ENCODE data around the gene WSCD1. TPM values are rescaled to one million over a fixed set of nuclear protein-coding genes. Genes with fewer than 3 reads are reported as not detected.

Gene WSCD1
- total RNA-seq, 6 experiments from 2014 or later: 1.3 to 4.6 (median 1.6) TPM

- no peak for ATAC-seq
- Histone ChIP-seq H3K4me1 (no peaks in the 10 kb centered on the region), H3K27me3 (no peaks in the 10 kb centered on the region), H3K36me3 (no peaks in the 10 kb centered on the region), H3K27ac (no peak overlapping the region), H3K9me3 (no peaks in the 10 kb centered on the region), H3K4me3 (no peak overlapping the region)
- TF ChIP-seq POLR2A (IDR thresholded peaks at IDR 0.05): no peak
- TF ChIP-seq, protein P1, sequence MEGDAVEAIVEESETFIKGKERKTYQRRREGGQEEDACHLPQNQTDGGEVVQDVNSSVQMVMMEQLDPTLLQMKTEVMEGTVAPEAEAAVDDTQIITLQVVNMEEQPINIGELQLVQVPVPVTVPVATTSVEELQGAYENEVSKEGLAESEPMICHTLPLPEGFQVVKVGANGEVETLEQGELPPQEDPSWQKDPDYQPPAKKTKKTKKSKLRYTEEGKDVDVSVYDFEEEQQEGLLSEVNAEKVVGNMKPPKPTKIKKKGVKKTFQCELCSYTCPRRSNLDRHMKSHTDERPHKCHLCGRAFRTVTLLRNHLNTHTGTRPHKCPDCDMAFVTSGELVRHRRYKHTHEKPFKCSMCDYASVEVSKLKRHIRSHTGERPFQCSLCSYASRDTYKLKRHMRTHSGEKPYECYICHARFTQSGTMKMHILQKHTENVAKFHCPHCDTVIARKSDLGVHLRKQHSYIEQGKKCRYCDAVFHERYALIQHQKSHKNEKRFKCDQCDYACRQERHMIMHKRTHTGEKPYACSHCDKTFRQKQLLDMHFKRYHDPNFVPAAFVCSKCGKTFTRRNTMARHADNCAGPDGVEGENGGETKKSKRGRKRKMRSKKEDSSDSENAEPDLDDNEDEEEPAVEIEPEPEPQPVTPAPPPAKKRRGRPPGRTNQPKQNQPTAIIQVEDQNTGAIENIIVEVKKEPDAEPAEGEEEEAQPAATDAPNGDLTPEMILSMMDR (IDR thresholded peaks at IDR 0.05): no peak
- intact Hi-C loops (cut with DNase I): loop anchor here (5.0 to 10.0 kb wide), 2 partner anchors 63 to 164 kb away; no protein-coding TSS in a partner anchor
- no peak for DNase-seq
- WGBS (ENCODE audit: insufficient coverage, low coverage, low lambda C conversion rate, missing lambda C conversion rate): 54% methylated on average over 6 of the region's 6 CpGs
Observed at GRCh38 chr17:6168296-6168695, 98.1 kb downstream of the WSCD1 start.

- Histone ChIP-seq H3K27me3 (no peaks in the 10 kb centered on the region), H3K36me3 (no peaks in the 10 kb centered on the region), H3K4me1 (no peaks in the 10 kb centered on the region), H3K9me3 (no peaks in the 10 kb centered on the region), H3K4me3 (no peak overlapping the region), H3K27ac (no peak overlapping the region)
- intact Hi-C loops (cut with DNase I): no loop called here
- ATAC-seq (no peak), DNase-seq (no peak)
- 52% methylated on average over 2 of the region's 4 CpGs for WGBS (ENCODE audit: insufficient coverage, low coverage, low lambda C conversion rate, missing lambda C conversion rate)
- TF ChIP-seq, protein P1 (IDR thresholded peaks at IDR 0.05): no peak
- TF ChIP-seq POLR2A (IDR thresholded peaks at IDR 0.05): no peak
Observed at GRCh38 chr17:6170349-6170748, 100.2 kb downstream of the WSCD1 start.

GRCh38 chr17:6172642-6173330 lies 102.6 kb downstream of the WSCD1 start:
- Histone ChIP-seq H3K9me3 (no peaks in the 10 kb centered on the region), H3K36me3 (no peaks in the 10 kb centered on the region), H3K4me1 (no peaks in the 10 kb centered on the region), H3K27ac (no peak overlapping the region), H3K4me3 (no peak overlapping the region), H3K27me3 (no peaks in the 10 kb centered on the region)
- 30% methylated on average over 7 of the region's 9 CpGs for WGBS (ENCODE audit: insufficient coverage, low coverage, low lambda C conversion rate, missing lambda C conversion rate)
- intact Hi-C loops (cut with DNase I): no loop called here
- DNase-seq: no peak
- no peak for ATAC-seq
- TF ChIP-seq, protein P1 (IDR thresholded peaks at IDR 0.05): no peak
- TF ChIP-seq POLR2A (IDR thresholded peaks at IDR 0.05): no peak

DNA sequence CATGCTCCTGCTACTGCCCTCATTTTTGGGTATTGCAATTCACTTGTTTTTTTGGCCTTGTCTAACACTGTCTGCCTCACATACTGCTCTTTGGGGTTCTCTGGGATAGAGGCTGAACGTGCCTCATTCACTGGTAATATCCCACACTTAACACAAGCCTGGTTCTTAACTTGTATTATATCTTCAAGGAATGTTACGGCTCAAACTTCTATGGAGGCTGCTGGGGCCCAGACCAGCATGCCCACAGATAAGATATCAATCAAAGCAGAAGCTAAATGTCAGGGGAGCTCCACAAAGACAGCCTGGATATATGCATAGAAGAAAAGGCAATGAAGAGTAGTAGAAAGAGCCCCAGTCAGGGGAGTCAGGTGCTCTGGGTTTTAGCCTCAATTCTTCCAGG lies 103.5 kb downstream of the WSCD1 start:
- H3K27ac ChIP-seq: no peak overlapping the region
- no peaks in the 10 kb centered on the region for H3K9me3 ChIP-seq
- H3K4me1 ChIP-seq: no peaks in the 10 kb centered on the region
- no peak for DNase-seq
- no peak overlapping the region for H3K4me3 ChIP-seq
- intact Hi-C loops (cut with DNase I): no loop called here
- 61% methylated on average over 2 of the region's 2 CpGs for WGBS (ENCODE audit: insufficient coverage, low coverage, low lambda C conversion rate, missing lambda C conversion rate)
- H3K27me3 ChIP-seq: no peaks in the 10 kb centered on the region
- no peaks in the 10 kb centered on the region for H3K36me3 ChIP-seq
- ATAC-seq: no peak
- no peak for TF ChIP-seq POLR2A (IDR thresholded peaks at IDR 0.05)
- TF ChIP-seq, protein P1 (IDR thresholded peaks at IDR 0.05): no peak
